Astrocyte (in vitro differentiated cells and primary cell): Measurements from ENCODE around the gene MYCBPAP. TPM values are rescaled to one million over a fixed set of nuclear protein-coding genes. Genes with fewer than 3 reads are reported as not detected.

Source experiments
- DNase-seq: peaks from one replicate; pipeline ENCODE4 v3.0.0-alpha.2; 2010; ENCODE audit warnings: low read depth
- FAIRE-seq: peaks from 2 replicates; lab custom pipeline; 2011; peaks lifted over from hg19 to GRCh38; lab: Jason Lieb, UNC
- H2AFZ ChIP-seq: 2 replicates; pipeline ENCODE4 v1.6.0; 2012; ENCODE audit warnings: low read depth, low read length, inconsistent platforms
- H3K27ac ChIP-seq: 2 replicates; pipeline ENCODE4 v1.5.1; 2011; ENCODE audit warnings: low read depth, low read length, inconsistent platforms
- H3K27me3 ChIP-seq: 2 replicates; pipeline ENCODE4 v1.6.0; 2011; ENCODE audit warnings: low read length, inconsistent platforms; ENCODE audit not compliant: insufficient read depth
- H3K36me3 ChIP-seq: 2 replicates; pipeline ENCODE4 v1.5.1; 2011; ENCODE audit warnings: low read length, inconsistent platforms; ENCODE audit not compliant: insufficient read depth
- H3K4me1 ChIP-seq: 2 replicates; pipeline ENCODE4 v1.5.1; 2011; ENCODE audit warnings: low read length, inconsistent platforms; ENCODE audit not compliant: insufficient read depth
- H3K4me2 ChIP-seq: 2 replicates; pipeline ENCODE4 v1.6.0; 2012; ENCODE audit warnings: low read length, inconsistent platforms
- H3K4me3 ChIP-seq: 2 replicates; pipeline ENCODE4 v1.5.1; 2011; ENCODE audit warnings: low read depth, mild to moderate bottlenecking, low read length, inconsistent platforms; ENCODE audit not compliant: insufficient read depth
- H3K79me2 ChIP-seq: 2 replicates; pipeline ENCODE4 v1.6.0; 2012; ENCODE audit warnings: mild to moderate bottlenecking, low read length, inconsistent platforms; ENCODE audit not compliant: insufficient read depth
- H3K9ac ChIP-seq: 2 replicates; pipeline ENCODE4 v1.6.0; 2012; ENCODE audit warnings: mild to moderate bottlenecking, low read length, inconsistent platforms
- H3K9me3 ChIP-seq: 2 replicates; pipeline ENCODE4 v1.5.1; 2012; ENCODE audit warnings: low read depth, mild to moderate bottlenecking, low read length, inconsistent platforms; ENCODE audit not compliant: insufficient read depth
- H4K20me1 ChIP-seq: 2 replicates; pipeline ENCODE4 v1.6.0; 2012; ENCODE audit warnings: low read length, inconsistent platforms; ENCODE audit not compliant: insufficient read depth
- H3K27ac Mint-ChIP-seq: one replicate; pipeline ENCODE4 v1.8.0; 2021; ENCODE audit warnings: mild to moderate bottlenecking, mixed read lengths; ENCODE audit not compliant: unreplicated experiment
- H3K27me3 Mint-ChIP-seq: one replicate; pipeline ENCODE4 v1.8.0; 2021; ENCODE audit warnings: low read depth, mixed read lengths; ENCODE audit not compliant: unreplicated experiment
- H3K36me3 Mint-ChIP-seq: one replicate; pipeline ENCODE4 v1.8.0; 2021; ENCODE audit warnings: low read depth, mixed read lengths; ENCODE audit not compliant: unreplicated experiment
- H3K4me1 Mint-ChIP-seq: one replicate; pipeline ENCODE4 v1.8.0; 2021; ENCODE audit warnings: low read depth, mixed read lengths; ENCODE audit not compliant: unreplicated experiment
- H3K4me3 Mint-ChIP-seq: one replicate; pipeline ENCODE4 v1.8.0; 2021; ENCODE audit warnings: mild to moderate bottlenecking, moderate library complexity, mixed read lengths; ENCODE audit not compliant: unreplicated experiment
- H3K9me3 Mint-ChIP-seq: one replicate; pipeline ENCODE4 v1.8.0; 2021; ENCODE audit warnings: mild to moderate bottlenecking, mixed read lengths; ENCODE audit not compliant: unreplicated experiment
- EZH2 ChIP-seq: IDR thresholded peaks from 2 replicates; pipeline ENCODE4 v1.6.1; 2012; ENCODE audit warnings: mild to moderate bottlenecking, low read length, inconsistent platforms; ENCODE audit not compliant: insufficient read depth
- total RNA-seq: library from RNA; stranded (reverse); gene quantifications from 2 replicates; pipeline ENCODE4 v1.2.1, GENCODE V29; 2021
- TF ChIP-seq, protein P1 (sequence below): IDR thresholded peaks from 2 replicates; pipeline ENCODE4 v1.5.1; 2011; ENCODE audit warnings: low read depth, mild to moderate bottlenecking, inconsistent platforms, low read length, moderate library complexity; ENCODE audit not compliant: insufficient read depth

The MYCBPAP gene
- total RNA-seq, 1 donor from 2014 or later, result 1.4 TPM

GRCh38 chr17:50469671-50470305 is 38.5 kb upstream of the MYCBPAP start:
- no peaks in the 10 kb centered on the region for H3K4me1 Mint-ChIP-seq
- Histone ChIP-seq H3K79me2 (no peaks in the 10 kb centered on the region), H3K36me3 (no peaks in the 10 kb centered on the region), H3K4me2 (peak overlapping the region; percentile 82), H3K4me3 (no peak overlapping the region), H3K9ac (no peak overlapping the region), H3K9me3 (no peaks in the 10 kb centered on the region), H3K4me1 (peaks cover 6% of the 10 kb centered on the region), H3K27ac (no peak overlapping the region), H3K27me3 (peaks cover 13% of the 10 kb centered on the region), H2AFZ (no peak overlapping the region), H4K20me1 (peaks cover 5% of the 10 kb centered on the region)
- no peak overlapping the region for H3K27ac Mint-ChIP-seq
- peaks cover 29% of the 10 kb centered on the region for H3K36me3 Mint-ChIP-seq
- peaks cover 6% of the 10 kb centered on the region for H3K9me3 Mint-ChIP-seq
- no peak for TF ChIP-seq EZH2
- TF ChIP-seq, protein P1, sequence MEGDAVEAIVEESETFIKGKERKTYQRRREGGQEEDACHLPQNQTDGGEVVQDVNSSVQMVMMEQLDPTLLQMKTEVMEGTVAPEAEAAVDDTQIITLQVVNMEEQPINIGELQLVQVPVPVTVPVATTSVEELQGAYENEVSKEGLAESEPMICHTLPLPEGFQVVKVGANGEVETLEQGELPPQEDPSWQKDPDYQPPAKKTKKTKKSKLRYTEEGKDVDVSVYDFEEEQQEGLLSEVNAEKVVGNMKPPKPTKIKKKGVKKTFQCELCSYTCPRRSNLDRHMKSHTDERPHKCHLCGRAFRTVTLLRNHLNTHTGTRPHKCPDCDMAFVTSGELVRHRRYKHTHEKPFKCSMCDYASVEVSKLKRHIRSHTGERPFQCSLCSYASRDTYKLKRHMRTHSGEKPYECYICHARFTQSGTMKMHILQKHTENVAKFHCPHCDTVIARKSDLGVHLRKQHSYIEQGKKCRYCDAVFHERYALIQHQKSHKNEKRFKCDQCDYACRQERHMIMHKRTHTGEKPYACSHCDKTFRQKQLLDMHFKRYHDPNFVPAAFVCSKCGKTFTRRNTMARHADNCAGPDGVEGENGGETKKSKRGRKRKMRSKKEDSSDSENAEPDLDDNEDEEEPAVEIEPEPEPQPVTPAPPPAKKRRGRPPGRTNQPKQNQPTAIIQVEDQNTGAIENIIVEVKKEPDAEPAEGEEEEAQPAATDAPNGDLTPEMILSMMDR, result no peak
- no peak for DNase-seq
- FAIRE-seq, result no peak
- peaks cover 22% of the 10 kb centered on the region for H3K27me3 Mint-ChIP-seq
- H3K4me3 Mint-ChIP-seq, result no peak overlapping the region

- H3K79me2 ChIP-seq, result no peaks in the 10 kb centered on the region
- no peak overlapping the region for H3K27ac Mint-ChIP-seq
- no peak for FAIRE-seq
Observed at GRCh38 chr17:50470426-50470825, 37.8 kb upstream of the MYCBPAP start.

More at GRCh38 chr17:50470426-50470825, 37.8 kb upstream of the MYCBPAP start:
- Histone ChIP-seq H3K4me3 (no peak overlapping the region), H2AFZ (no peak overlapping the region), H3K4me1 (peaks cover 6% of the 10 kb centered on the region), H3K27me3 (peaks cover 14% of the 10 kb centered on the region), H3K36me3 (no peaks in the 10 kb centered on the region), H3K9ac (no peak overlapping the region), H3K4me2 (no peak overlapping the region), H3K9me3 (no peaks in the 10 kb centered on the region), H4K20me1 (peaks cover 5% of the 10 kb centered on the region), H3K27ac (no peak overlapping the region)
- Mint-ChIP-seq H3K4me3 (no peak overlapping the region), H3K27me3 (peaks cover 22% of the 10 kb centered on the region), H3K4me1 (no peaks in the 10 kb centered on the region), H3K9me3 (peaks cover 6% of the 10 kb centered on the region), H3K36me3 (peaks cover 22% of the 10 kb centered on the region)
- no peak for TF ChIP-seq EZH2
- TF ChIP-seq, protein P1, result no peak
- no peak for DNase-seq
